Measurements from ENCODE around the gene ZNF385C. TPM values are rescaled to one million over a fixed set of nuclear protein-coding genes. Genes with fewer than 3 reads are reported as not detected.
A peak's percentile ranks its signal among the peaks of the same experiment; 100 is the strongest.

The ZNF385C gene
- total and polyA plus RNA-seq, 2 of the 13 experiments (the other 11 are each of a cell fraction or from before 2014, with no cell fraction given): 2.3 to 6.1 TPM

DNA sequence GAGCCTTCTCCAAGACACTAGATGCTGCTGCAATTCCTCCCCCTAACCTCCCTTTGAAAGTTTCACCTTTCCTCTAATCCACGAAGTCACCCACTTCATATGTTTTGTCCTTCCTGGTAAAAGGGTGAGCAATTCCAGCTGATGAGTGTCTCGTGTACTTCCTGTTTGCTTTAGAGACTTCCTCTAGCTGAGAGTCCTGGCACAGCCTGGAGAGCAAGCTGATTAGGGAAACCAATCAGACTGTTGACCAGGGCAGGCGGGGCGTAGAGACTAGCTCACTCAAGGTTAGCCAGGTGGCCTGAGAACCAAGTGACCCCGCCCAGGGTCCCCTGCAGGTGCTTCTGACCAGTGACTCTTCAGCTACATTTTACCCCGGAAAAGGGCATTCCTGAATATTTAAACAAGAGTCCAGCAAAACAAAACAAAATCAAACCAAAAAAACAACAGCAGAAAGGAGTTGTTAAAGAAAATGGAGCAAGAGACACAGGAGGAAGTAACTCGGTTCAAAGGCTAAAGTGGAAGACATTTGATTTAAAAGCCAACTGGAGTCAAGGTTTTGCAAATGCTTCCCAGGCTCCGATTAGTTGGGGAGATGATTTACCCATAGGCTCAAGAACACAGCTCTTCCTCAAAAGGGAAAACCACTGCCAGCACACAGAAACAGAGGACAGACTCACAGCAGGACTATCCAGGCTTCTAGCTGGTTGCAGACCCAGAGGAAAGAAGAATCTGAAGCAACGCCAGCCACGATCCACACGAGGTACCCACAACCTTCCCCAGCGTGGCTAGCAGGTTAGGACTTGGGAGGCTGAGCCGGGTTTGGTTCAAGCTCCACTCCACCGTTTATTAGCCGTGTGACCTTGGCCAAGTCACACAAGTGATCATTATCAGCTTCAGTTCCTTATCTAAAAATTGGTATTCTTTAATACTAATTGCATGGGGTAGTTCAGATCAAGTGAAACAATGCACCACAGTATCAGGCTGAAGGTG is 37.7 kb upstream of the ZNF385C start (continued):
- TF ChIP-seq, protein P1, sequence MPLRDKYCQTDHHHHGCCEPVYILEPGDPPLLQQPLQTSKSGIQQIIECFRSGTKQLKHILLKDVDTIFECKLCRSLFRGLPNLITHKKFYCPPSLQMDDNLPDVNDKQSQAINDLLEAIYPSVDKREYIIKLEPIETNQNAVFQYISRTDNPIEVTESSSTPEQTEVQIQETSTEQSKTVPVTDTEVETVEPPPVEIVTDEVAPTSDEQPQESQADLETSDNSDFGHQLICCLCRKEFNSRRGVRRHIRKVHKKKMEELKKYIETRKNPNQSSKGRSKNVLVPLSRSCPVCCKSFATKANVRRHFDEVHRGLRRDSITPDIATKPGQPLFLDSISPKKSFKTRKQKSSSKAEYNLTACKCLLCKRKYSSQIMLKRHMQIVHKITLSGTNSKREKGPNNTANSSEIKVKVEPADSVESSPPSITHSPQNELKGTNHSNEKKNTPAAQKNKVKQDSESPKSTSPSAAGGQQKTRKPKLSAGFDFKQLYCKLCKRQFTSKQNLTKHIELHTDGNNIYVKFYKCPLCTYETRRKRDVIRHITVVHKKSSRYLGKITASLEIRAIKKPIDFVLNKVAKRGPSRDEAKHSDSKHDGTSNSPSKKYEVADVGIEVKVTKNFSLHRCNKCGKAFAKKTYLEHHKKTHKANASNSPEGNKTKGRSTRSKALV (CRISPR knock-in tag; IDR thresholded peaks at IDR 0.05): no peak
- no peak for TF ChIP-seq MXD4 (CRISPR knock-in tag; IDR thresholded peaks at IDR 0.05)
- TF ChIP-seq MEF2D (CRISPR knock-in tag; IDR thresholded peaks at IDR 0.05): peak; percentile 88; the same call in 1 of the 2 replicates
- TF ChIP-seq SRSF9 (IDR thresholded peaks at IDR 0.05; ENCODE audit: borderline replicate concordance, insufficient read depth, low read depth, low read length, poor library complexity, severe bottlenecking): no peak
- TF ChIP-seq, protein P2, sequence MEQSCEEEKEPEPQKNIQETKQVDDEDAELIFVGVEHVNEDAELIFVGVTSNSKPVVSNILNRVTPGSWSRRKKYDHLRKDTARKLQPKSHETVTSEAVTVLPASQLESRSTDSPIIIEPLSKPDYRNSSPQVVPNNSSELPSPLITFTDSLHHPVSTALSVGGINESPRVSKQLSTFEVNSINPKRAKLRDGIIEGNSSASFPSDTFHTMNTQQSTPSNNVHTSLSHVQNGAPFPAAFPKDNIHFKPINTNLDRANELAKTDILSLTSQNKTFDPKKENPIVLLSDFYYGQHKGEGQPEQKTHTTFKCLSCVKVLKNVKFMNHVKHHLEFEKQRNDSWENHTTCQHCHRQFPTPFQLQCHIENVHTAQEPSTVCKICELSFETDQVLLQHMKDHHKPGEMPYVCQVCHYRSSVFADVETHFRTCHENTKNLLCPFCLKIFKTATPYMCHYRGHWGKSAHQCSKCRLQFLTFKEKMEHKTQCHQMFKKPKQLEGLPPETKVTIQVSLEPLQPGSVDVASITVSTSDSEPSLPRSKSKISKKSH (CRISPR knock-in tag; IDR thresholded peaks at IDR 0.05; ENCODE audit: borderline replicate concordance): no peak
- TF ChIP-seq GPN1 (CRISPR knock-in tag; IDR thresholded peaks at IDR 0.05; ENCODE audit: borderline replicate concordance): no peak
- peak in 1 of 2 experiments; percentile 27; a peak in 1 of 4 replicates for TF ChIP-seq EP300 (IDR thresholded peaks at IDR 0.05; ENCODE audit: low read depth in 2 of 2, low read length in 2 of 2)
- no peak for TF ChIP-seq EP300 (CRISPR knock-in tag; IDR thresholded peaks at IDR 0.05; ENCODE audit: borderline replicate concordance)
- TF ChIP-seq, protein P3, sequence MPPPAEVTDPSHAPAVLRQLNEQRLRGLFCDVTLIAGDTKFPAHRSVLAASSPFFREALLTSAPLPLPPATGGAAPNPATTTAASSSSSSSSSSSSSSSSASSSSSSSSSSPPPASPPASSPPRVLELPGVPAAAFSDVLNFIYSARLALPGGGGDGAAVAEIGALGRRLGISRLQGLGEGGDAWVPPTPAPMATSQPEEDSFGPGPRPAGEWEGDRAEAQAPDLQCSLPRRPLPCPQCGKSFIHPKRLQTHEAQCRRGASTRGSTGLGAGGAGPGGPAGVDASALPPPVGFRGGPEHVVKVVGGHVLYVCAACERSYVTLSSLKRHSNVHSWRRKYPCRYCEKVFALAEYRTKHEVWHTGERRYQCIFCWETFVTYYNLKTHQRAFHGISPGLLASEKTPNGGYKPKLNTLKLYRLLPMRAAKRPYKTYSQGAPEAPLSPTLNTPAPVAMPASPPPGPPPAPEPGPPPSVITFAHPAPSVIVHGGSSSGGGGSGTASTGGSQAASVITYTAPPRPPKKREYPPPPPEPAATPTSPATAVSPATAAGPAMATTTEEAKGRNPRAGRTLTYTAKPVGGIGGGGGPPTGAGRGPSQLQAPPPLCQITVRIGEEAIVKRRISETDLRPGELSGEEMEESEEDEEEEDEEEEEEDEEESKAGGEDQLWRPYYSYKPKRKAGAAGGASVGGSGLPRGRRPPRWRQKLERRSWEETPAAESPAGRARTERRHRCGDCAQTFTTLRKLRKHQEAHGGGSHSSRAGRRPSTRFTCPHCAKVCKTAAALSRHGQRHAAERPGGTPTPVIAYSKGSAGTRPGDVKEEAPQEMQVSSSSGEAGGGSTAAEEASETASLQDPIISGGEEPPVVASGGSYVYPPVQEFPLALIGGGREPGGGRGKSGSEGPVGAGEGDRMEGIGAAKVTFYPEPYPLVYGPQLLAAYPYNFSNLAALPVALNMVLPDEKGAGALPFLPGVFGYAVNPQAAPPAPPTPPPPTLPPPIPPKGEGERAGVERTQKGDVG (CRISPR knock-in tag; IDR thresholded peaks at IDR 0.05; ENCODE audit: borderline replicate concordance): no peak
- TF ChIP-seq ELF3 (CRISPR knock-in tag; IDR thresholded peaks at IDR 0.05): peak; percentile 98
- TF ChIP-seq, protein P4, sequence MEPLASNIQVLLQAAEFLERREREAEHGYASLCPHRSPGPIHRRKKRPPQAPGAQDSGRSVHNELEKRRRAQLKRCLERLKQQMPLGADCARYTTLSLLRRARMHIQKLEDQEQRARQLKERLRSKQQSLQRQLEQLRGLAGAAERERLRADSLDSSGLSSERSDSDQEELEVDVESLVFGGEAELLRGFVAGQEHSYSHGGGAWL (CRISPR knock-in tag; IDR thresholded peaks at IDR 0.05): no peak
- TF ChIP-seq, protein P5, sequence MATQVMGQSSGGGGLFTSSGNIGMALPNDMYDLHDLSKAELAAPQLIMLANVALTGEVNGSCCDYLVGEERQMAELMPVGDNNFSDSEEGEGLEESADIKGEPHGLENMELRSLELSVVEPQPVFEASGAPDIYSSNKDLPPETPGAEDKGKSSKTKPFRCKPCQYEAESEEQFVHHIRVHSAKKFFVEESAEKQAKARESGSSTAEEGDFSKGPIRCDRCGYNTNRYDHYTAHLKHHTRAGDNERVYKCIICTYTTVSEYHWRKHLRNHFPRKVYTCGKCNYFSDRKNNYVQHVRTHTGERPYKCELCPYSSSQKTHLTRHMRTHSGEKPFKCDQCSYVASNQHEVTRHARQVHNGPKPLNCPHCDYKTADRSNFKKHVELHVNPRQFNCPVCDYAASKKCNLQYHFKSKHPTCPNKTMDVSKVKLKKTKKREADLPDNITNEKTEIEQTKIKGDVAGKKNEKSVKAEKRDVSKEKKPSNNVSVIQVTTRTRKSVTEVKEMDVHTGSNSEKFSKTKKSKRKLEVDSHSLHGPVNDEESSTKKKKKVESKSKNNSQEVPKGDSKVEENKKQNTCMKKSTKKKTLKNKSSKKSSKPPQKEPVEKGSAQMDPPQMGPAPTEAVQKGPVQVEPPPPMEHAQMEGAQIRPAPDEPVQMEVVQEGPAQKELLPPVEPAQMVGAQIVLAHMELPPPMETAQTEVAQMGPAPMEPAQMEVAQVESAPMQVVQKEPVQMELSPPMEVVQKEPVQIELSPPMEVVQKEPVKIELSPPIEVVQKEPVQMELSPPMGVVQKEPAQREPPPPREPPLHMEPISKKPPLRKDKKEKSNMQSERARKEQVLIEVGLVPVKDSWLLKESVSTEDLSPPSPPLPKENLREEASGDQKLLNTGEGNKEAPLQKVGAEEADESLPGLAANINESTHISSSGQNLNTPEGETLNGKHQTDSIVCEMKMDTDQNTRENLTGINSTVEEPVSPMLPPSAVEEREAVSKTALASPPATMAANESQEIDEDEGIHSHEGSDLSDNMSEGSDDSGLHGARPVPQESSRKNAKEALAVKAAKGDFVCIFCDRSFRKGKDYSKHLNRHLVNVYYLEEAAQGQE (IDR thresholded peaks at IDR 0.05; ENCODE audit: borderline replicate concordance in 1 of 2, low read depth in 1 of 2, low read length in 2 of 2): no peak
- no peak for TF ChIP-seq PCBP2 (optimal IDR thresholded peaks at IDR 0.05; ENCODE audit: low read depth, low read length, poor library complexity, severe bottlenecking)
- no peak for TF ChIP-seq KLF6 (CRISPR knock-in tag; IDR thresholded peaks at IDR 0.05)
- TF ChIP-seq ZNF607 (CRISPR knock-in tag; IDR thresholded peaks at IDR 0.05; ENCODE audit: borderline replicate concordance): peak; percentile 77; the same call in 1 of the 2 replicates
- no peak for TF ChIP-seq ZNF121 (CRISPR knock-in tag; IDR thresholded peaks at IDR 0.05)
